Measurements from ENCODE around the gene MVK.

The MVK gene

GRCh38 chr12:109573029-109573913, at the start of gene MVK, which contains the start of gene MMAB:
MVK (plus strand) TSS chr12:109573794; CDS start chr12:109574823, 1,029 bp downstream.
MMAB (minus strand) TSS chr12:109573504; CDS start chr12:109573480, 24 bp downstream.
- TF ChIP-seq CTCF (IDR thresholded peaks at IDR 0.05; ENCODE audit: insufficient read depth, low read depth, low read length, missing control alignments): no peak
- peak; percentile 100 for DNase-seq (ENCODE audit: low read depth)
- peak within 1 kb of the TSS; percentile 85 for H3K4me3 ChIP-seq (ENCODE audit: low read length)

GRCh38 chr12:109524466-109525278, 48.9 kb upstream of the MVK start:
- TF ChIP-seq CTCF (IDR thresholded peaks at IDR 0.05; ENCODE audit: insufficient read depth, low read depth, low read length, missing control alignments): no peak
- DNase-seq (ENCODE audit: low read depth): no peak

GRCh38 chr12:109525279-109525585, 48.4 kb upstream of the MVK start:
- TF ChIP-seq CTCF (IDR thresholded peaks at IDR 0.05; ENCODE audit: insufficient read depth, low read depth, low read length, missing control alignments): no peak
- no peak overlapping the region for H3K4me3 ChIP-seq (ENCODE audit: low read length)
- no peak for DNase-seq (ENCODE audit: low read depth)

More at GRCh38 chr12:109524466-109525278, 48.9 kb upstream of the MVK start:
- no peak overlapping the region for H3K4me3 ChIP-seq (ENCODE audit: low read length)

GRCh38 chr12:109527489-109528123, 46.0 kb upstream of the MVK start:
- no peak for TF ChIP-seq CTCF (IDR thresholded peaks at IDR 0.05; ENCODE audit: insufficient read depth, low read depth, low read length, missing control alignments)
- H3K4me3 ChIP-seq (ENCODE audit: low read length): no peak overlapping the region
- DNase-seq (ENCODE audit: low read depth): no peak

GRCh38 chr12:109529691-109530640, 43.6 kb upstream of the MVK start:
- H3K4me3 ChIP-seq (ENCODE audit: low read length): no peak overlapping the region
- no peak for DNase-seq (ENCODE audit: low read depth)
- no peak for TF ChIP-seq CTCF (IDR thresholded peaks at IDR 0.05; ENCODE audit: insufficient read depth, low read depth, low read length, missing control alignments)

GRCh38 chr12:109531411-109531810, 42.2 kb upstream of the MVK start:
- no peak overlapping the region for H3K4me3 ChIP-seq (ENCODE audit: low read length)
- no peak for DNase-seq (ENCODE audit: low read depth)
- TF ChIP-seq CTCF (IDR thresholded peaks at IDR 0.05; ENCODE audit: insufficient read depth, low read depth, low read length, missing control alignments): no peak
